WTC11 (cell line): ENCODE results near the gene ARPC1B. TPM values are rescaled to one million over a fixed set of nuclear protein-coding genes. Genes with fewer than 3 reads are reported as not detected.

ENCODE experiments used
- ATAC-seq: fragments of 200-7000 bp; cut with Tn5 transposase; 2 replicates; pipeline ENCODE4 v1.10.0; 2021; ENCODE audit warnings: mild to moderate bottlenecking, moderate library complexity
- CTCF ChIA-PET: fragments of 300-600 bp; sonication (Branson Sonifier 250); formaldehyde crosslinking; loops from one replicate; lab custom pipeline; 2021; ENCODE audit warnings: antibody characterized with exemption; lab: Charles Lee
- POLR2A ChIA-PET: fragments of 350-600 bp; sonication (Branson Sonifier 250); formaldehyde crosslinking; loops from one replicate; lab custom pipeline; 2021; ENCODE audit warnings: antibody characterized with exemption; lab: Charles Lee
- DNase-seq: peaks from one replicate; pipeline ENCODE4 v3.0.0; 2021; ENCODE audit warnings: low spot score
- H3K27ac Mint-ChIP-seq: 2 replicates; pipeline ENCODE4 v1.8.0; 2021; ENCODE audit warnings: mixed read lengths
- H3K27me3 Mint-ChIP-seq: 2 replicates; pipeline ENCODE4 v1.8.0; 2021; ENCODE audit warnings: low read depth, mild to moderate bottlenecking, moderate library complexity, mixed read lengths
- H3K36me3 Mint-ChIP-seq: 2 replicates; pipeline ENCODE4 v1.8.0; 2021; ENCODE audit warnings: mixed read lengths
- H3K4me1 Mint-ChIP-seq: 2 replicates; pipeline ENCODE4 v1.8.0; 2022; ENCODE audit warnings: mixed read lengths
- H3K4me3 Mint-ChIP-seq: 2 replicates; pipeline ENCODE4 v1.8.0; 2021; ENCODE audit warnings: mild to moderate bottlenecking, moderate library complexity, mixed read lengths
- H3K9me3 Mint-ChIP-seq: 2 replicates; pipeline ENCODE4 v1.8.0; 2021; ENCODE audit warnings: mixed read lengths
- CBFB ChIP-seq: sonication (generic); formaldehyde crosslinking; IDR thresholded peaks from 2 replicates; pipeline ENCODE4 v1.8.1; 2022; ENCODE audit warnings: mild to moderate bottlenecking, low read depth, missing genetic modification reagents
- CREB1 ChIP-seq: sonication (generic); formaldehyde crosslinking; IDR thresholded peaks from 2 replicates; pipeline ENCODE4 v1.8.0; 2023; ENCODE audit warnings: mild to moderate bottlenecking, missing genetic modification reagents
- E2F5 ChIP-seq: sonication (generic); formaldehyde crosslinking; IDR thresholded peaks from 2 replicates; pipeline ENCODE4 v1.8.1; 2022; ENCODE audit warnings: mild to moderate bottlenecking, moderate library complexity, missing genetic modification reagents
- GRHL2 ChIP-seq: fragments of 250-450 bp; sonication (Bioruptor Pico); IDR thresholded peaks from 2 replicates; pipeline ENCODE4 v1.8.0; 2022; ENCODE audit warnings: mild to moderate bottlenecking, moderate library complexity; ENCODE audit not compliant: insufficient replicate concordance, severe bottlenecking
- HMGXB4 ChIP-seq: sonication (generic); formaldehyde crosslinking; IDR thresholded peaks from 2 replicates; pipeline ENCODE4 v1.8.1; 2023; ENCODE audit warnings: mild to moderate bottlenecking, moderate library complexity, missing genetic modification reagents
- JUN ChIP-seq: sonication (generic); formaldehyde crosslinking; IDR thresholded peaks from 2 replicates; pipeline ENCODE4 v1.8.0; 2023; ENCODE audit warnings: mild to moderate bottlenecking, missing genetic modification reagents
- KAT7 ChIP-seq: sonication (generic); formaldehyde crosslinking; IDR thresholded peaks from 2 replicates; pipeline ENCODE4 v1.8.1; 2023; ENCODE audit warnings: missing genetic modification reagents, mild to moderate bottlenecking, borderline replicate concordance
- MAX ChIP-seq: sonication (generic); formaldehyde crosslinking; IDR thresholded peaks from 2 replicates; pipeline ENCODE4 v1.8.0; 2022; ENCODE audit warnings: mild to moderate bottlenecking, missing genetic modification reagents
- MYBL2 ChIP-seq: sonication (generic); formaldehyde crosslinking; IDR thresholded peaks from 2 replicates; pipeline ENCODE4 v1.8.1; 2023; ENCODE audit warnings: mild to moderate bottlenecking, moderate library complexity, missing genetic modification reagents
- NFE2L1 ChIP-seq: sonication (generic); formaldehyde crosslinking; IDR thresholded peaks from 2 replicates; pipeline ENCODE4 v1.8.1; 2023; ENCODE audit warnings: missing genetic modification reagents
- PRDM15 ChIP-seq: sonication (generic); formaldehyde crosslinking; IDR thresholded peaks from 2 replicates; pipeline ENCODE4 v1.8.0; 2022; ENCODE audit warnings: missing genetic modification reagents
- PRRX2 ChIP-seq: fragments of 250-450 bp; sonication (Bioruptor Pico); IDR thresholded peaks from 2 replicates; pipeline ENCODE4 v1.8.0; 2021; ENCODE audit warnings: mild to moderate bottlenecking
- RELA ChIP-seq: sonication (generic); formaldehyde crosslinking; IDR thresholded peaks from 2 replicates; pipeline ENCODE4 v1.8.1; 2022; ENCODE audit warnings: missing genetic modification reagents, mild to moderate bottlenecking, borderline replicate concordance
- SOX15 ChIP-seq: fragments of 250-450 bp; sonication (Bioruptor Pico); IDR thresholded peaks from 2 replicates; pipeline ENCODE4 v1.9.0; 2021; ENCODE audit warnings: mild to moderate bottlenecking
- SP1 ChIP-seq: sonication (generic); formaldehyde crosslinking; conservative IDR thresholded peaks from 2 replicates; pipeline ENCODE4 v1.8.1; 2022; ENCODE audit warnings: missing genetic modification reagents
- TEAD1 ChIP-seq: sonication (generic); formaldehyde crosslinking; IDR thresholded peaks from 2 replicates; pipeline ENCODE4 v1.8.0; 2022; ENCODE audit warnings: mild to moderate bottlenecking, missing genetic modification reagents
- USF1 ChIP-seq: sonication (generic); formaldehyde crosslinking; IDR thresholded peaks from 2 replicates; pipeline ENCODE4 v1.8.0; 2022; ENCODE audit warnings: mild to moderate bottlenecking, missing genetic modification reagents
- ZMAT4 ChIP-seq: fragments of 250-450 bp; sonication (Bioruptor Pico); IDR thresholded peaks from 2 replicates; pipeline ENCODE4 v1.9.0; 2021; ENCODE audit warnings: mild to moderate bottlenecking
- ZNF121 ChIP-seq: sonication (generic); formaldehyde crosslinking; IDR thresholded peaks from 2 replicates; pipeline ENCODE4 v1.8.0; 2023; ENCODE audit warnings: missing genetic modification reagents
- ZNF219 ChIP-seq: sonication (generic); formaldehyde crosslinking; IDR thresholded peaks from 2 replicates; pipeline ENCODE4 v1.8.0; 2023; ENCODE audit warnings: missing genetic modification reagents, mild to moderate bottlenecking, borderline replicate concordance
- ZNF263 ChIP-seq: sonication (generic); formaldehyde crosslinking; IDR thresholded peaks from 2 replicates; pipeline ENCODE4 v1.8.1; 2022; ENCODE audit warnings: low read depth, mild to moderate bottlenecking, moderate library complexity, missing genetic modification reagents
- ZNF416 ChIP-seq: fragments of 250-450 bp; sonication (Bioruptor Pico); IDR thresholded peaks from 2 replicates; pipeline ENCODE4 v1.9.0; 2021; ENCODE audit warnings: mild to moderate bottlenecking, inconsistent platforms
- total RNA-seq: library from RNA; stranded (reverse); gene quantifications from 3 replicates; pipeline ENCODE4 v1.2.3, GENCODE V29; 2021
- TF ChIP-seq, protein P1 (sequence below): sonication (generic); formaldehyde crosslinking; IDR thresholded peaks from 2 replicates; pipeline ENCODE4 v1.8.1; 2022; ENCODE audit warnings: low read depth, mild to moderate bottlenecking, moderate library complexity, missing genetic modification reagents, borderline replicate concordance
- TF ChIP-seq, protein P2 (sequence below): sonication (generic); formaldehyde crosslinking; IDR thresholded peaks from 2 replicates; pipeline ENCODE4 v1.8.1; 2022; ENCODE audit warnings: missing genetic modification reagents, borderline replicate concordance

ARPC1B gene
- total RNA-seq, 1 experiment from 2014 or later = 66.2 TPM

DNA sequence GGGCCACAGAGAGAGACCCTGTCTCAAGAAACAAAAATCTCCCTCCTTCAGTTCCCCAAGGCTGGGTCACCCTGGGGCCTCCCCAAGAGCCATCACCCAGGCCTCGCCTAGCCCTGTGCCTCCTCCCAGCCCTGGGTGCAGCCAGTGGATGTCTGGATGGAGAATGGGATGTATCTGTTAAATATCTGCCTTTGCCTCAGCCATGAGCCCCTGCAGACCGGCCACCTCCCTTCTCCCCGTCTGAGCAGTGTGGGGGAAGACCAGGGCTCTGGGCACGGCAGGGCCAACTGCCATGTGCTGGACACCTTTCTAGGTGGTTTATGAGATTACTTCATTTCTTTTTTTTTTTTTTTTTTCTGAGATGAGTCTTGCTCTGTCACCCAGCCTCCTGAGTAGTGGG lies 10.0 kb downstream of the ARPC1B start:
- H3K4me1 Mint-ChIP-seq = peaks cover 6% of the 10 kb centered on the region
- peaks cover 18% of the 10 kb centered on the region for H3K36me3 Mint-ChIP-seq
- H3K9me3 Mint-ChIP-seq = no peaks in the 10 kb centered on the region
- no peak overlapping the region for H3K4me3 Mint-ChIP-seq
- no peak for DNase-seq
- no peak overlapping the region for H3K27ac Mint-ChIP-seq
- CTCF ChIA-PET = no interaction called here
- no peak for ATAC-seq
- TF ChIP-seq MYBL2 (no peak), ZNF263 (CRISPR knock-in tag) (no peak), ZNF219 (CRISPR knock-in tag) (no peak), CBFB (CRISPR knock-in tag) (no peak), CREB1 (no peak), E2F5 (no peak), JUN (CRISPR knock-in tag) (no peak), SOX15 (CRISPR knock-in tag) (no peak), HMGXB4 (no peak), RELA (CRISPR knock-in tag) (no peak), KAT7 (CRISPR knock-in tag) (no peak), PRRX2 (CRISPR knock-in tag) (no peak), ZNF121 (no peak), SP1 (CRISPR knock-in tag) (no peak), GRHL2 (CRISPR knock-in tag) (no peak), USF1 (CRISPR knock-in tag) (no peak)
- TF ChIP-seq, protein P1, sequence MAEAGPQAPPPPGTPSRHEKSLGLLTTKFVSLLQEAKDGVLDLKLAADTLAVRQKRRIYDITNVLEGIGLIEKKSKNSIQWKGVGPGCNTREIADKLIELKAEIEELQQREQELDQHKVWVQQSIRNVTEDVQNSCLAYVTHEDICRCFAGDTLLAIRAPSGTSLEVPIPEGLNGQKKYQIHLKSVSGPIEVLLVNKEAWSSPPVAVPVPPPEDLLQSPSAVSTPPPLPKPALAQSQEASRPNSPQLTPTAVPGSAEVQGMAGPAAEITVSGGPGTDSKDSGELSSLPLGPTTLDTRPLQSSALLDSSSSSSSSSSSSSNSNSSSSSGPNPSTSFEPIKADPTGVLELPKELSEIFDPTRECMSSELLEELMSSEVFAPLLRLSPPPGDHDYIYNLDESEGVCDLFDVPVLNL (CRISPR knock-in tag) = no peak
- TF ChIP-seq, protein P2, sequence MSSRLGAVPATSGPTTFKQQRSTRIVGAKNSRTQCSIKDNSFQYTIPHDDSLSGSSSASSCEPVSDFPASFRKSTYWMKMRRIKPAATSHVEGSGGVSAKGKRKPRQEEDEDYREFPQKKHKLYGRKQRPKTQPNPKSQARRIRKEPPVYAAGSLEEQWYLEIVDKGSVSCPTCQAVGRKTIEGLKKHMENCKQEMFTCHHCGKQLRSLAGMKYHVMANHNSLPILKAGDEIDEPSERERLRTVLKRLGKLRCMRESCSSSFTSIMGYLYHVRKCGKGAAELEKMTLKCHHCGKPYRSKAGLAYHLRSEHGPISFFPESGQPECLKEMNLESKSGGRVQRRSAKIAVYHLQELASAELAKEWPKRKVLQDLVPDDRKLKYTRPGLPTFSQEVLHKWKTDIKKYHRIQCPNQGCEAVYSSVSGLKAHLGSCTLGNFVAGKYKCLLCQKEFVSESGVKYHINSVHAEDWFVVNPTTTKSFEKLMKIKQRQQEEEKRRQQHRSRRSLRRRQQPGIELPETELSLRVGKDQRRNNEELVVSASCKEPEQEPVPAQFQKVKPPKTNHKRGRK = no peak
- POLR2A ChIA-PET = no interaction called here
- H3K27me3 Mint-ChIP-seq = no peaks in the 10 kb centered on the region

GRCh38 chr7:99385564-99385963 lies 11.0 kb downstream of the ARPC1B start:
- ChIA-PET POLR2A (no interaction called here), CTCF (interaction anchor here (2.0 kb wide), 1 partner anchor 12 kb away, joined by 10 read pairs; the partner anchor contains the start of gene ARPC1B)
- ATAC-seq (no peak), DNase-seq (no peak)
- Mint-ChIP-seq H3K9me3 (no peaks in the 10 kb centered on the region), H3K36me3 (peaks cover 18% of the 10 kb centered on the region), H3K4me3 (no peak overlapping the region), H3K4me1 (no peaks in the 10 kb centered on the region), H3K27me3 (no peaks in the 10 kb centered on the region), H3K27ac (no peak overlapping the region)
- TF ChIP-seq MAX (no peak), NFE2L1 (no peak), KAT7 (CRISPR knock-in tag) (no peak), PRDM15 (CRISPR knock-in tag) (no peak), ZNF416 (CRISPR knock-in tag) (no peak), ZMAT4 (CRISPR knock-in tag) (no peak), TEAD1 (CRISPR knock-in tag) (no peak)
- TF ChIP-seq, protein P1 (CRISPR knock-in tag) = no peak
